Effector memory CD8-positive, alpha-beta T cell (primary cell): ENCODE results near the gene CTSE.

Experiments used
- ATAC-seq: fragments of 150-1000 bp; cut with Tn5 transposase; replicated peaks from 2 replicates; pipeline ENCODE4 v1.10.0; 2021; ENCODE audit warnings: mild to moderate bottlenecking, moderate library complexity
- DNase-seq, 3 experiments: peaks; one replicate each; pipeline ENCODE4 v3.0.0; 2021
- H3K27ac Mint-ChIP-seq, 2 donors: one replicate each; pipeline ENCODE4 v1.8.0; 2022; ENCODE audit warnings: mild to moderate bottlenecking in 2 of 2, mixed read lengths in 2 of 2, moderate library complexity in 2 of 2
- H3K27me3 Mint-ChIP-seq, 2 donors: one replicate each; pipeline ENCODE4 v1.8.0; 2022; ENCODE audit warnings: mixed read lengths in 2 of 2
- H3K36me3 Mint-ChIP-seq: one replicate; pipeline ENCODE4 v1.8.0; 2022; ENCODE audit warnings: mild to moderate bottlenecking, moderate library complexity, mixed read lengths; ENCODE audit not compliant: insufficient read depth
- H3K4me1 Mint-ChIP-seq, 2 donors: one replicate each; pipeline ENCODE4 v1.8.0; 2022; ENCODE audit warnings: low read depth in 2 of 2, mixed read lengths in 2 of 2
- H3K4me3 Mint-ChIP-seq, 2 donors: one replicate each; pipeline ENCODE4 v1.8.0; 2022; ENCODE audit warnings: mild to moderate bottlenecking in 2 of 2, mixed read lengths in 2 of 2, moderate library complexity in 2 of 2
- H3K9me3 Mint-ChIP-seq, 2 donors: one replicate each; pipeline ENCODE4 v1.8.0; 2022; ENCODE audit warnings: mixed read lengths in 2 of 2

Gene CTSE

DNA sequence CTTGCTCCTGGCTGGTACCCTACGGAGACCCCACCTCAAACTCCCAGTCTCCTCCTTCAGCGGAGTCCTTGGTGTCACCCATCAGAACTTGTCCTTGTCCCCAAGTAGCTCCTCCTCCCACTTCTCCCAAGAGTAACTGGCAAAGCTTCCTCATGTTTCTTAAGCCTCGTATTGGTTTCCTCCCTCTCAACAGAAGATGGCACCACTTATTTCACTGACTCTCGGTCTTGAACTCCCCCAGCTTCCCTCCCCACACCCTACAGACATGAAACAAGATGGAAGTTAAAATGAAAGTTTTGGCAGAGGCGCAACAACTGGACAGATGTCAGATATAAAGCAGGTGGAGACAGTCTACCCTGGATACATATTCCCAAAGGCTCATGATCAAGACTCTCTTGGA is 33.9 kb downstream of the CTSE start:
- Mint-ChIP-seq H3K4me3 (no peak overlapping the region), H3K27me3 (peaks cover 46 to 56% of the 10 kb centered on the region in 2 donors), H3K4me1 (no peaks in the 10 kb centered on the region), H3K27ac (no peak overlapping the region), H3K9me3 (no peaks in the 10 kb centered on the region), H3K36me3 (no peaks in the 10 kb centered on the region)
- ATAC-seq (no peak), DNase-seq (no peak)

DNA sequence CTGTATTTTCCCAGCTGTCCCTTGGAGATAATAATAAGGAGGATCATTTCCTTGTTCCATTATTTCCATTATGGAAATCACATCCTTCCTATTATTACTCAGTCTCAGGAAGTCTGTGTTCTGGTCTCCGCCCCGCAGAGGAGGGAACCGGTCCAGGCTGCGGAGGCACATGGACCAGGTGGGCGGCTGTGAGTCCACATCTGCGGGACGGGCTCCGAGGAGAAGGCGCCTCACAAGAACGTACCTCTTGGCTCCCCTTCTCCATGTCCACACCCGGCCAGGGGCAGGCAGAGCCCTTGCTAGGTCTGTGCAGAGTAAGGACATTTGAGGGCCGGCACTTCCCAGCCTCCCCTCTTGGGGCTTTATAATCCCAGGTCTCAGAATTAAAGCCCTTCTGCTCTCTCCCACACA is 35.1 kb downstream of the CTSE start:
- Mint-ChIP-seq H3K4me1 (no peaks in the 10 kb centered on the region), H3K36me3 (no peaks in the 10 kb centered on the region), H3K9me3 (no peaks in the 10 kb centered on the region), H3K27me3 (peaks cover 38 to 47% of the 10 kb centered on the region in 2 donors), H3K27ac (no peak overlapping the region), H3K4me3 (no peak overlapping the region)
- no peak for DNase-seq
- ATAC-seq: no peak

DNA sequence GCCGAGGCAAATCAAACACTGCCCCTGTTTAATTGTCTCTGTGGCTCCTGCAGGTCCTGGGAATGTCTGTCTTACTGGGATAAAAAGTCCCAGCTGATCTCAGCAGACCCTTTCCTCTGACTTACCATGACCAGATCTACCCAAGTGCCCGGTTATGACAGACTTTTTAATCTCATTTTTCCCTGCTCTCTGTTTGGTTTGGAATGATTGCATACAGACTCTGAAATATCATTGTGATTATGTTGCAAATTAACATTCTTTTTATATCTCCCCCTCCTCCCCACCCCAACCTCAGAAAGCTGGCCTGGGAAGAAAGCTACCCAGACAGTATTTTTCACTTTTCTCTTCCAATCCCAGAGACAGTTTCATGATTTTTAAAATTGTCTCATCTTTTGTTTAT is 36.8 kb downstream of the CTSE start:
- ATAC-seq (no peak), DNase-seq (no peak)

DNA sequence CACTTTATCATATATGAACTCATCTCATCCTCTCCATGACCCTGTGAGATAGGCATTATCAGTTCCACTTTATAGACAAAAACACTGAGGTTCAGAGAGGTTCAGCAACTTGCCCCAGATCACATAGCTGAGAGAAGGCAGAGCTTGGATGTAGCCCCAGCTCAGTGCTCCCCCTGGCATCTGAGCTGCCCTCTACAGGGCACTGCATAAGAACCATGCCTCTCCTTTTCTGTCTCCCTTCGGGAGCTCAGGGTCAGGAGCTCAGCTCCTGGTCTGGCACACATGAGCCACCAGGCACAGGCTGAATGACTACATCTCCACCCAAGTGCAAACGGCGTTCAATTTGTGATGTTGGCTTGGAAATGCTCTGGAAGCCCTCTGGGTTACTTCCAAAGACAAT is 37.4 kb downstream of the CTSE start:
- H3K4me1 Mint-ChIP-seq: no peaks in the 10 kb centered on the region
- no peak overlapping the region for H3K4me3 Mint-ChIP-seq
- no peak overlapping the region for H3K27ac Mint-ChIP-seq
- DNase-seq: no peak
- ATAC-seq: no peak
- peaks cover 22 to 29% of the 10 kb centered on the region in 2 donors for H3K27me3 Mint-ChIP-seq
- H3K36me3 Mint-ChIP-seq: no peaks in the 10 kb centered on the region
- no peaks in the 10 kb centered on the region for H3K9me3 Mint-ChIP-seq

More for the DNA sequence above, 36.8 kb downstream of the CTSE start:
- H3K4me3 Mint-ChIP-seq: no peak overlapping the region
- H3K27ac Mint-ChIP-seq: no peak overlapping the region
- H3K27me3 Mint-ChIP-seq: peaks cover 27 to 35% of the 10 kb centered on the region in 2 donors
- no peaks in the 10 kb centered on the region for H3K9me3 Mint-ChIP-seq
- no peaks in the 10 kb centered on the region for H3K36me3 Mint-ChIP-seq
- no peaks in the 10 kb centered on the region for H3K4me1 Mint-ChIP-seq

DNA sequence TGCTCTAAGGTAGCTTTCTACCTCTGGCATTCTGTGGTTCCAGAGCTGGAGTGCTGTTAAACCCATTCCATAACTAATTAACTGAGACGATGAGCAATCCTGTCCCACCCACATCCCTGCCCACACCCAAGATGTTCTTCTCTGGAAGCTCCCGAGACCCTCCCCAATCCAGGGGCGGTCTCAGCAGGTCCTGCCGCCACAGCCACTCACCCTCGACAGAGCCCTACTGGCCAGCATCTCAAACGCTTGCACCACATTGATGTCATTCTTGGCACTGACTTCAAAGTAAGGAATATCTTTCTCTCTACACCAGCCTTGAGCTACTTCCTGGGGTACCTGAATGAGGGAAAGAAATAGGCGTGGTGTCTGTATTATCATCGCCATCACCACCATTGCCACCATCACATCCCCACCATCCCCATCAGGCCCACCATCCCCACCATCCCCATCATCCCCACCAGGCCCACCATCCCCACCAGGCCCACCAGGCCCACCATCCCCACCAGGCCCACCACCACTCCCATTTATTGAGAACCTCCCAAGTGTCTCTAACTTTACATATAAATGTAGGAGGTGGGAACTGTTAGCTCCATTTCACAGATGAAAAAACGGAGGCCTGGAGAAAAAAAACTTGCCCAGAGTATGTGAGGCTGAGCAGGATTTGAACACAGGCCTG is 38.2 kb downstream of the CTSE start:
- Mint-ChIP-seq H3K4me3 (no peak overlapping the region), H3K9me3 (no peaks in the 10 kb centered on the region), H3K27me3 (peaks cover 15 to 21% of the 10 kb centered on the region in 2 donors), H3K4me1 (no peaks in the 10 kb centered on the region), H3K27ac (no peak overlapping the region), H3K36me3 (no peaks in the 10 kb centered on the region)
- no peak for ATAC-seq
- DNase-seq: no peak

DNA sequence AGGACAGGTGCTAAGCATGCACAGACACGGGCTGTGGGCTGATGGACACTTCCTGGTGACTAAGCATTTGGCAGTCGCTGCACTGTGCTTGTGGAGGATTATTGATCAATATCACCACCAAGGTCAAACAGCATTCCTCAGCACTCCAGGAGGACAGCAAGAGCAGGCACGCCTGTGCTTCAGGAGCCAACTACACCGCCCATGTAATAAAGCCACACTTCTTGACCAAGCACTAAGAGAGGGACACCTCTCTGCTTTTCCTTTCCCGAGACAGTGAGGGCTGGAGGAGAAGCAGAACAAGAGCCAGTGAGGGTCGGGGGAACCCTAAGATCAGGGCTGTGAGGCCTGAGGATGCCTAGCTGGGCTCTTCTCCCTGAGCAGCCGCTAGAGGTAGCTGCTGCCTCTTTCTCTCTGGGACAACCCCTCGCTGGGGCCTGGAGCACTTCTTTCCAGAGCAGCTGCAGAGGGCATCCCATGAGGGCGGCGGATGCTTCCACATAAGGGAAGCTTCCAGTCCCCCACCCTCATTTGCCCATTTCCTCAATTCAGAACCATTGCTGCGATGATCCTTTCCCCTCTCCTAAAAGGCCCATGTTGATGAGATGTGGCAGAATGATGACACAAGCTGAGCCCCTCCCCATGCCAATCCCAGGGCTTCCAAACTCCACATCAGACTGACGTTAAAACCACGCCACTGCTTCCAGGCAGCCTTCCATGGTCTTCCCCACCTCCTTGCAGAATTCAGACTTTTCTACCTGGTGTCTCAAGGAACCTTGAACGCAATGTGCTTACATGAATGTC is 39.6 kb downstream of the CTSE start:
- no peak for ATAC-seq
- Mint-ChIP-seq H3K4me1 (no peaks in the 10 kb centered on the region), H3K27ac (no peak overlapping the region), H3K9me3 (no peaks in the 10 kb centered on the region), H3K4me3 (no peak overlapping the region), H3K27me3 (peaks cover 2 to 7% of the 10 kb centered on the region in 2 donors), H3K36me3 (peaks cover 2% of the 10 kb centered on the region)
- no peak for DNase-seq

DNA sequence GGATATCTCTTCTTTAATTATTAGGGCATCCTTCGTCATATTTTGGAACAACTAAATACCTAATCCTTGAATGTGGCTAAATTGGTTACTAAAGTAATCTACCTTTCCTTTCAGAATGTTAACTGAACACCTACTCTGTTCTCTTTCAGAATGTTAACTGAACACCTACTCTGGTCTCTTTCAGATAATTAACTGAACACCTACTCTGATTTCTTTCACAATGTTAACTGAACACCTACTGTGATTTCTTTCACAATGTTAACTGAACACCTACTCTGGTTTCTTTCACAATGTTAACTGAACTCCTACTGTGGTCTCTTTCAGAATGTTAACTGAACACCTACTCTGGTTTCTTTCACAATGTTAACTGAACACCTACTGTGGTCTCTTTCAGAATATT is 42.4 kb downstream of the CTSE start:
- DNase-seq: no peak
- Mint-ChIP-seq H3K36me3 (peaks cover 3% of the 10 kb centered on the region), H3K27me3 (no peaks in the 10 kb centered on the region), H3K4me3 (no peak overlapping the region), H3K27ac (no peak overlapping the region), H3K4me1 (no peaks in the 10 kb centered on the region), H3K9me3 (no peaks in the 10 kb centered on the region)
- no peak for ATAC-seq

DNA sequence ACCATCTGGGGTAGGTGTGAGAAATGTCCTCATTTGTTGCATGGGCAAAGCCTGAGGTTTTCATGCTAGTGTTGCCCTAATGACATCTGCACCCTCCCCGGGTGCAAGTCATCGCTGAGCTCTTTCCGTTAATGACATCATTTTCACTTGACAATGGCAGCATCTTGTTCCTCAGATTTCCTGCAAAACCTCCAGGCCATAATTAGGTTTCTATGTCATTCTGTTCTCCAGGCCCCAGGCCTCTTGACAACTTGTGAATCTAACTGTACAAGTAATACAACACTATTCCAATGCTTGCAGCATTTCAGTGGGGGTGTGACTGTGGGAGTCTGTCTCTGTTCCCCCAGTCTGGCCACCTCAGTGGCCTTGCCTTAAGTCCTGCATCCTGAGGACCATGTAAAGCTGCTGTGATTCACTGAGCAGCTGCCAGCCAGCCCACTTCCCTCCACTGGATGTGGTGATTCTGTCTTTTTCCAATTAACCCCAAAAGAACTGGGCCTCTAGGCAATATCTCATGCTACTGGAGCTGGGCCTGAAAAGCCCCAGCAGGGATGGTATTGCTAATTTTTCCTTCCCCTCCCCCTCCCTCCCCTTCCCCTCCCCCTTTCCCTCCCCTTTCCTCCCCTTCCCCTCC is 43.3 kb downstream of the CTSE start:
- Mint-ChIP-seq H3K4me3 (no peak overlapping the region), H3K36me3 (peaks cover 3% of the 10 kb centered on the region), H3K9me3 (no peaks in the 10 kb centered on the region), H3K4me1 (no peaks in the 10 kb centered on the region), H3K27me3 (no peaks in the 10 kb centered on the region), H3K27ac (no peak overlapping the region)
- ATAC-seq (no peak), DNase-seq (no peak)

DNA sequence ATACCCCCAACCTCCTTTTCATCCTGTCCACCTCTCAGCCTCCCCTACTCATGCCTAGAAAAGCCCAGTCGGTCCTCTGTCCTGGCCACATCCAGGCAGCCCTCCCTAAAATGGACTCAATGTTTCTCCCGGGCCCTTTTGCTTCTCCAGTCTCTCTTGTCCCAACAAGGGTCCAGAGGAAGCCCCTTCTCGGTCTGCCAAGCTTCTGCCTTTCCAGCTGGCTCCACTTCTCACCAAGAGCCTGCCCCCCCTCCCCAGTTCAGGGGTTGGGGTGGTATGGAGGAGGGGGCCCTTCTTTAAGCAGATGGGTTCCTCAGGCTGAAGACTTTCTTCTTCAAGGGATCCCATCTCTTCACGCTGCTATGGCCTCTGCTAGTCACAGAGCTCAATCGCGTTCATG is 44.4 kb downstream of the CTSE start:
- Mint-ChIP-seq H3K4me1 (no peaks in the 10 kb centered on the region), H3K27me3 (no peaks in the 10 kb centered on the region), H3K36me3 (peaks cover 6% of the 10 kb centered on the region), H3K27ac (peak overlapping the region in 1 of 2 donors; percentile 37), H3K4me3 (no peak overlapping the region), H3K9me3 (no peaks in the 10 kb centered on the region)
- no peak for ATAC-seq
- DNase-seq: no peak

DNA sequence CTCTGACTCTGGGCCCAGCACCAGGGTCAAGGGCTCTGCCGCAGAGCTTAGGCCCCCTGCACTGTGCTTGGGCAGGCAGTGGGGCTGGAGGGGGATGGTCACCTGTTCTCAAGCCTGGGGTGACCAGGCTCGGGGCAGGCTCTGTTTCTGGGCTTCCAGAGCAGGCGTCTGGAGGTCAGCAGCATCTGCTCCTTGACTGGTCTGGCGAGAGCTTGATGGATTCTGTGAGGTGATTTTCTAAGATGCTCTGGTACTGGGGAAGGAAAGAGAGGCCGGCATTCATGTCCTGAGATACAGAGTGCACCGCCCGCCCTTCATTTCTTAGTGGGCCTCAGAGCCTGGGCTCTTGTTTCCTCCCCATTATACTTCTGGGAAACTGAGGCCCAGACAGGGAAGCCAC is 45.0 kb downstream of the CTSE start:
- peaks cover 6% of the 10 kb centered on the region for H3K36me3 Mint-ChIP-seq
- no peaks in the 10 kb centered on the region for H3K27me3 Mint-ChIP-seq
- no peak overlapping the region for H3K4me3 Mint-ChIP-seq
- H3K4me1 Mint-ChIP-seq: no peaks in the 10 kb centered on the region
- no peaks in the 10 kb centered on the region for H3K9me3 Mint-ChIP-seq
- no peak for ATAC-seq
- DNase-seq: no peak
- H3K27ac Mint-ChIP-seq: no peak overlapping the region

DNA sequence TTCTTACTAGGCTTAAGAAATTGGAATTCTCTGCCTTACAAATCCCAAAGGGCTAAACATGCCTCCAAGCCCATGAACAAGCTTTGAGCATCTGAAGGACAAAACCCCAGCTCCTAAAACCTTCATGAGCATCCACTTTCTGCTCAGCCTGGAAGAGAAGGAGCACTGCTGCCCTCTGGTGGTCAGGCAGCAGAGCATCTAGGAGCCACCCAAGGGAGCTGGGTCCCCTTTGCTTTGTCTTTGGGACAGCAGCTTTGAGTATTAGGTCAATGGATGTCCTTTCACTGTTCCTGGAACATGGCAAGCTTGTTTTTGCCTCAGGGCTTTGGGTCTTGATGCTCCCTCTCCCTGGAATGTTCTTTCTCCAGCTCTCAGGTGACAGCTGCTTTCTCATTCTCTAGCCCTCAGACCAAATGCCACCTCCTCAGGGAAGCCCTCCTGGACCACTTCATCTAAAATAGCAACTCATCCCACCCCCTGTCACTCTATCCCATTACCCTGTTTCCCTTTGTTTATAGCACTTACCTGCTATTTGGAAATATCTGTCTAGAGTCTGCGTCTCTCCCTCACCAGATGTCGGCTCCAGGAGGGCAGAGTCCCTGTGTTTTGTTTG is 46.2 kb downstream of the CTSE start:
- no peak overlapping the region for H3K4me3 Mint-ChIP-seq
- H3K36me3 Mint-ChIP-seq: peaks cover 6% of the 10 kb centered on the region
- DNase-seq (peak; percentile 67 to 72 (median 68)), ATAC-seq (peak; percentile 83)
- no peaks in the 10 kb centered on the region for H3K4me1 Mint-ChIP-seq
- no peaks in the 10 kb centered on the region for H3K9me3 Mint-ChIP-seq
- no peak overlapping the region for H3K27ac Mint-ChIP-seq
- H3K27me3 Mint-ChIP-seq: no peaks in the 10 kb centered on the region

DNA sequence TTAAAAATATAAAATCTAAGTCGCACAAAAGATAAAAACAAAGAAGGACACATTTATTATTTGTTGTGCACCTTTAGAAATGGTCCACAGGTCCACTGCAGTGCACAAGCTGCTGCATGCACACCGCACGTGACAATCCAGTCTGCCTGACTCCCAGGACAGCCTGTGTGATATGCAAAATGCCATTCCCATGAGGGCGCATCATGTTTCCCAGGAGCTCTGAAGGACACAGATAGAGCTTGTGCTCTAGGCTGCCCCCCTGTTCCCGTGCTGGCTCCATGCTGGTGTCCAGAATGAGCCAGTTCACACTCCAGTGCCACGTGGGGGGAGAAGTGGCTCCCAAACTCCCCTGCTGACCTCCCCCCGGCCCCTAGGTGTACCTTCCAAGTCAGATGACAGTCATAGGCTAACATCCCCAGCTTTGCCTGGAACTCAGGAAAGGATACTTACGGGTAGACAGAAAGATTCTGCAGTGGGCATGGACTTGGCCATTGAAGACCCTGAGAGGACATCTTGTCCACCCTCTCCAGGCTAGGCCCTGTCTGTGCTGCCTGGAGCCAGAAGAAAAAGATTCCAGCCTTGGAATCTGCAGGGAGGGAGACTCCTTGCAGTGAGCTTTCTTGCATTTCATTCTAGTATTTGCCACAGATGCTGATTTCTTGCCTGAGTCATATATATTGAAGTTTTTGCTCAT is 46.8 kb downstream of the CTSE start:
- Mint-ChIP-seq H3K27me3 (no peaks in the 10 kb centered on the region), H3K36me3 (peaks cover 6% of the 10 kb centered on the region), H3K4me3 (no peak overlapping the region), H3K9me3 (no peaks in the 10 kb centered on the region), H3K4me1 (no peaks in the 10 kb centered on the region), H3K27ac (no peak overlapping the region)
- DNase-seq (no peak), ATAC-seq (no peak)

DNA sequence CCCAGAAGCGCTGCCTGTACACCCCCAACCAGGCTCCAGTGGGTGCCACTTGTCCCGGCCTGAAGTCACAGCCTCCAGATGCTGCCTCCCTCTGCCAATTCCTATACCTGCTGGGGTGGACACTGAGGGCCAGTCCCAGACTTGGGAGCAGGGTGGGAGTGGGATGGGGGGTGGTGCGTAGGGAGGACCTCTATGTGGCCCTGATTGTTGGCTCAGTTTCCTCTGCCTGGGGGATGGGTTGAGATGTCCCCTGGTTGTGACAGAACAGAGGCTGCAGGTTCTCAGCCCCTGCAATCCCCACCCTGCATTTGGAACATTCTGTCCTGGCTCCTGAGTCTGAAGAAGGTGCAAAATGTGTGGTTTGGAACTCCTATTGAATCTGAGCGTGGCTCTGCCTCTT is 47.7 kb downstream of the CTSE start:
- no peak for DNase-seq
- H3K9me3 Mint-ChIP-seq: no peaks in the 10 kb centered on the region
- H3K27me3 Mint-ChIP-seq: no peaks in the 10 kb centered on the region
- no peak for ATAC-seq
- no peak overlapping the region for H3K4me3 Mint-ChIP-seq
- H3K36me3 Mint-ChIP-seq: peaks cover 6% of the 10 kb centered on the region
- H3K4me1 Mint-ChIP-seq: no peaks in the 10 kb centered on the region
- no peak overlapping the region for H3K27ac Mint-ChIP-seq
